Measurements from ENCODE around the gene INKA2.

DNA sequence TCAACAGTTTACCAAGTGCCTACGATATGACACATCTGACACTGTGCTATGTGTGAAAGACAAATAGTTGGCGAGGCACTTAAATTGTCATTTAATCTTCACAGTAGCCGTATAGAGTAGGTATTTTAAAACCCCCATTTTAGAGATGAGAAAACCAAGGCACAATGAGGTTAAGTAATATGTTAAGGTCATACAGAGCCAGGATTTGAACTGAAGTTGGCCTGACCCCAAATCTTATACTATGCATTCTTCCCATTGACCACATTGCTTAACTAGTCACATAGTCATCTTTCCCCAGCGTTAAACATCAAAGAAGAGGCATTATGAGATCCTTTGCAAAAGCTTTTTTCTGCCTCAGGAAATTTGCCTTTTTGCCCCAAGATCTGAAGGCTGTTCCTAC is 3.9 kb downstream of the INKA2 start:
- TF ChIP-seq, protein P1, sequence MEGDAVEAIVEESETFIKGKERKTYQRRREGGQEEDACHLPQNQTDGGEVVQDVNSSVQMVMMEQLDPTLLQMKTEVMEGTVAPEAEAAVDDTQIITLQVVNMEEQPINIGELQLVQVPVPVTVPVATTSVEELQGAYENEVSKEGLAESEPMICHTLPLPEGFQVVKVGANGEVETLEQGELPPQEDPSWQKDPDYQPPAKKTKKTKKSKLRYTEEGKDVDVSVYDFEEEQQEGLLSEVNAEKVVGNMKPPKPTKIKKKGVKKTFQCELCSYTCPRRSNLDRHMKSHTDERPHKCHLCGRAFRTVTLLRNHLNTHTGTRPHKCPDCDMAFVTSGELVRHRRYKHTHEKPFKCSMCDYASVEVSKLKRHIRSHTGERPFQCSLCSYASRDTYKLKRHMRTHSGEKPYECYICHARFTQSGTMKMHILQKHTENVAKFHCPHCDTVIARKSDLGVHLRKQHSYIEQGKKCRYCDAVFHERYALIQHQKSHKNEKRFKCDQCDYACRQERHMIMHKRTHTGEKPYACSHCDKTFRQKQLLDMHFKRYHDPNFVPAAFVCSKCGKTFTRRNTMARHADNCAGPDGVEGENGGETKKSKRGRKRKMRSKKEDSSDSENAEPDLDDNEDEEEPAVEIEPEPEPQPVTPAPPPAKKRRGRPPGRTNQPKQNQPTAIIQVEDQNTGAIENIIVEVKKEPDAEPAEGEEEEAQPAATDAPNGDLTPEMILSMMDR (conservative IDR thresholded peaks at IDR 0.05; ENCODE audit: low read length): no peak
- no peak for TF ChIP-seq EZH2phosphoT487 (IDR thresholded peaks at IDR 0.05; ENCODE audit: borderline replicate concordance)

Measured in Loucy (cell line).